Small intestine (tissue), 7 donors: ENCODE results near the gene BPI. TPM values are rescaled to one million over a fixed set of nuclear protein-coding genes. Genes with fewer than 3 reads are reported as not detected.

Experiments
- DNase-seq, 2 donors: peaks; one replicate each; pipeline versions ENCODE4 v3.0.0 to v3.0.0-alpha.2; 2013
- FAIRE-seq: peaks from 2 replicates; lab custom pipeline; 2012; peaks lifted over from hg19 to GRCh38; lab: Jason Lieb, UNC
- H3K27ac ChIP-seq, 3 donors: one replicate each; pipeline ENCODE4 v1.5.1; 2013; ENCODE audit warnings: low read length in 2 of 3, mild to moderate bottlenecking in 2 of 3, control low read depth in 1 of 3, inconsistent platforms in 1 of 3, low read depth in 1 of 3, moderate library complexity in 1 of 3
- H3K27me3 ChIP-seq, 3 donors: one replicate each; pipeline ENCODE4 v1.6.1; 2013; ENCODE audit warnings: low read length in 3 of 3, inconsistent platforms in 1 of 3; ENCODE audit not compliant: control insufficient read depth in 3 of 3, insufficient read depth in 3 of 3
- H3K36me3 ChIP-seq, 3 donors: one replicate each; pipeline ENCODE4 v1.6.1; 2013; ENCODE audit warnings: low read length in 3 of 3, inconsistent platforms in 1 of 3, low read depth in 1 of 3, mild to moderate bottlenecking in 1 of 3, moderate library complexity in 1 of 3; ENCODE audit not compliant: control insufficient read depth in 3 of 3, insufficient read depth in 2 of 3
- H3K4me1 ChIP-seq, 3 donors: one replicate each; pipeline ENCODE4 v1.6.1; 2013; ENCODE audit warnings: low read length in 2 of 3, inconsistent platforms in 1 of 3, low read depth in 1 of 3, mild to moderate bottlenecking in 1 of 3, moderate library complexity in 1 of 3; ENCODE audit not compliant: control insufficient read depth in 3 of 3, insufficient read depth in 2 of 3
- H3K4me3 ChIP-seq, 3 donors: one replicate each; pipeline ENCODE4 v1.5.1; 2013; ENCODE audit warnings: low read length in 3 of 3, control low read depth in 1 of 3, inconsistent platforms in 1 of 3, low read depth in 1 of 3, mild to moderate bottlenecking in 1 of 3, moderate library complexity in 1 of 3
- H3K9me3 ChIP-seq, 2 donors: one replicate each; pipeline ENCODE4 v1.6.1; 2013; ENCODE audit warnings: low read depth in 1 of 2, low read length in 1 of 2; ENCODE audit not compliant: control insufficient read depth in 2 of 2, insufficient read depth in 1 of 2
- WGBS, 3 donors: extraction: QIAGEN DNeasy Blood & Tissue Kit; methylation state at CpG; one replicate each; pipeline ENCODE4 v1.1.7; 2013; 5-methylcytosine and 5-hydroxymethylcytosine counted together
- polyA plus RNA-seq, 4 donors: library from polyadenylated mRNA; stranded (reverse) in 3 of 4; unstranded in 1 of 4; fragments of 200-250 nt in 3 of 4; fragments of 120-200 nt in 1 of 4; gene quantifications; one replicate each; pipeline versions ENCODE4 v1.2.1 to v1.2.3, GENCODE V29; 2013
- donor health status: healthy with polysubstance abuse.
- donor health status: control.
- donor health status: control.
- donor health status: Bipolar disorder and iron deficiency.
- donor health status: healthy.

BPI gene
- polyA plus RNA-seq, 4 donors: 0.27 TPM; not detected in 3

DNA sequence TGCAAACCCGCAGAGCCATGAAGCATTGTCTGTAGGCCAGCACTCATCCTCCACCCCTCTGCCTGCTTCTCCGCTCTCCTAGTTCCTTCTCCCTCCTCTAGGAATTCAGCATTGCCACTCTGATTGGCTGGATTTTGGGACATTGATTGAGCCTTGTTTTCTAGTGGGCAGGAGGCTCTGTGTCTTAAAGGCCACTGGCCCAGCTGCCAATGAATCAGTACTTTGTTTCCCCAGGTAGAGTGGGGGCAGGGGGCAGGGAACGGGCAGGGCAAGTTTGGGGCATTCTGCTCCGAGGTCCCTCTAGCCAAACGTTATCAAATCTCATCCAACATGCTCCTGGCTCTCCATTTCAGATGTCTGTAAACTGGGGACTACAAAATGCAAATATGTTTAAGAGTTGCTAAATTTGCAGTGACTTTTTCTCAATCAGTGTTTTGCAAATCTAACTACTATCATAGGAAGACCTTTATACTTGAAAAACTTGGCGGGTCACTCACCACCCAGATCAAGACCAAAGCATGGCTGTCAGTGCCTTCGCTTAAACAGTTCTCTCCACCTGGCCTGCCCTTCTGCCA is 10.4 kb upstream of the BPI start:
- FAIRE-seq (no peak), DNase-seq (no peak)
- H3K27me3 ChIP-seq: peaks cover 0 to 4% (median 2%) of the 10 kb centered on the region in 3 donors
- no peak overlapping the region for H3K4me3 ChIP-seq
- no peaks in the 10 kb centered on the region for H3K4me1 ChIP-seq
- H3K27ac ChIP-seq: no peak overlapping the region
- H3K36me3 ChIP-seq: no peaks in the 10 kb centered on the region
- no peaks in the 10 kb centered on the region for H3K9me3 ChIP-seq
- WGBS, 3 donors: 51 to 61% (median 56%) methylated on average over 7 of the region's 7 CpGs

DNA sequence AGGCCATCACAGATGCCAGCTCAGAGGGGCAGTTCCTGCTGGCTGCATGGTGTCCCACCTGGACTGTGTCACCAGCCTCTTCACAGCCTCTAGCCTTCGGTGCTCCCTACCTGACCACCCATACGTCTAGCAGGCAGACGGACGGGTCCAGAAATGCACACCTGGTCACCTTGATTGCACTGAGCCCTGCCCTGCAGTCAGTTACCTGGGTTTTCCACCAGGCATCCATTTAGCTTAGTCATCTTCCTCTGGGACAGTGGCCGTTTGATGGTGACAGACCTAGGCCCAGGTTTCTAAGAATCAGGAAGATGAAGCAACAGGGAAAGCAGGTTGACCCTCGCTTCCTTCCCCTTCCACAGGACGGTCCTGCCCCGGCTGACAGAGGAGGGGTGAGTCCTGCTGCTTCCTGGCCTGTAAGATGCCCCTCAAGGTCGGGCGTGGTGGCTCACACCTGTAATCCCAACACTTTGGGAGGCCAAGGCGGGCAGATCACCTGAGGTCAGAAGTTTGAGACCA is 9.8 kb upstream of the BPI start:
- FAIRE-seq: no peak
- 75 to 82% (median 79%) methylated on average over 11 of the region's 11 CpGs for WGBS, 3 donors
- DNase-seq: no peak
- H3K4me1 ChIP-seq: no peaks in the 10 kb centered on the region
- peaks cover 0 to 4% (median 2%) of the 10 kb centered on the region in 3 donors for H3K27me3 ChIP-seq
- H3K4me3 ChIP-seq: no peak overlapping the region
- H3K36me3 ChIP-seq: no peaks in the 10 kb centered on the region
- no peaks in the 10 kb centered on the region for H3K9me3 ChIP-seq
- H3K27ac ChIP-seq: no peak overlapping the region

DNA sequence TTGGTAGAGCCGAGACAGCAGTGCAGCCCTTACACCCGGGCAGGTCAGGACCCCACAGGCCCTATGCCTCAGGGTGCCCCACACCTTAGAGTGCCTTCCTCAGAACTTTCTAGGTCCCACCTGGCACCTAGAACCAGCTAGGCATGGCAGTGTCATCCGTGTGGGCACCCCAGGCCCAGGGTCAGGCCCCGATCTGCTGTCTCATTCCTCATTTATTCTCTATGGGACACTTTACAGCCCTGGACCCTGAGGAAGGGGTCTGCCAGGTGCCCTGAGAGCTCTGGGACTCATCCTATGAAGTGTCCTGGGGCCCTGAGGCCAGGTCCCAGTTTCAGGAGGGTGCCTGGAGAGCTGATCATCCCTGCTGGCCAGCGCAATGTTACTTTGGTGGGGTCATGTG is 8.1 kb upstream of the BPI start:
- no peaks in the 10 kb centered on the region for H3K4me1 ChIP-seq
- H3K36me3 ChIP-seq: no peaks in the 10 kb centered on the region
- FAIRE-seq (no peak), DNase-seq (no peak)
- WGBS, 3 donors: 86 to 91% (median 90%) methylated on average over 4 to 5 of the region's 5 CpGs
- no peak overlapping the region for H3K27ac ChIP-seq
- H3K27me3 ChIP-seq: peaks cover 0 to 4% (median 2%) of the 10 kb centered on the region in 3 donors
- no peak overlapping the region for H3K4me3 ChIP-seq
- H3K9me3 ChIP-seq: no peaks in the 10 kb centered on the region

DNA sequence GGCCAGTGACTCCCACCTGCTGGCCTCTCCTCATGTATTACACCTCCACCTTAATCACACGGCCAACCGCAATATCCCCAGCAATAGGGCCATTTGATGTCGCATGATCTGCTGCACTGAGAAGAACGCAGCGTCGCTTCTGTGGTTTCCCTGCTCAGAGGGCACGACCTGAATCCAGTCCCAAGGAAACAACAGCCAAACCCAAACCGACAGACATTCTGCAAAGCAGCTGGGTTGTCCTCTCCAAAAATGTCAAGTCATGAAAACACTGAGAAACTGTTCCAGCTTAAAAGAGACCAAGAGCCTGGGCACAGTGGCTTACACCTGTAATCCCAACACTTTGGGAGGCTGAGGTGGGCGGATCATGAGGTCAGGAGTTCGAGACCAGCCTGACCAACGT is 7.5 kb upstream of the BPI start:
- Histone ChIP-seq H3K4me3 (no peak overlapping the region), H3K27me3 (peaks cover 0 to 2% (median 0%) of the 10 kb centered on the region in 3 donors), H3K27ac (no peak overlapping the region), H3K36me3 (no peaks in the 10 kb centered on the region), H3K9me3 (no peaks in the 10 kb centered on the region), H3K4me1 (no peaks in the 10 kb centered on the region)
- DNase-seq (no peak), FAIRE-seq (no peak)
- WGBS, 3 donors: 69 to 78% (median 73%) methylated on average over 11 of the region's 11 CpGs

DNA sequence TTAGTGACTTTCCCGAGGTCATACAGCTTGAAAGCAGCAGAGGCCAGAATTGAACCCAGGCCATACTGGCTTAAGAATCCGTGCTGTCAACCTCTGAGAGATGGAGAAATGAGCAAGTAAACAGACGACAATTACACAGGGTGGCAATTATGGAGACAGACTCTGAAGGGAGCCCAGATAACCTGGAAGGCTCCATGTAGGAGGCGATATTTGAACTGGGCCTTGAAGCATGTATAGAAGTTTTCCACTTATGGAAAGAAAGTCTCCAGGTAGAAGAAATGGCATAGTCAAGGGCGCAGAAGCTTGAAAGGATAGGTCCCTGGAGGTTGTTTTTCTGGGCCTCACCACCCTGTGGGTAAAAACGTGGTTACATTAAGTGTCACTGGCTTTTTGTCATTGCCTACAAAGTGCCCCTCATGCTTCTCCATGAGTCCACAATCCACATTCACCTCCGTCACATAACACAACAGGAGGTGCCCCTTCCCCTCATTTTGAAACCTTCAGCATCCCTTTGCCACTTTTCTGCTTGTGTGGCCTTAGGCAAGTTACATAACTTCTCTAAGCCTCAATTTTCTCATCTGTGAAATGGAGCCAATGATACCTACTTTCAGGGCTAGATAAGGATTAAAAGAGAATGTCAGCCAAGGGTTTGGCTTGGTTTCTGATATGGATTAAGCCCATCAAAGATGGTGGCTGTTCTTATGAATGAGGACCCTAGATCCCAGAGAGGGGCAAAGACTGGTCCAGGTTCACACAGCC is 5.9 kb upstream of the BPI start:
- Histone ChIP-seq H3K27ac (peak overlapping the region in 2 of 3 donors; percentile 56 to 69), H3K4me3 (no peak overlapping the region), H3K36me3 (no peaks in the 10 kb centered on the region), H3K9me3 (no peaks in the 10 kb centered on the region), H3K4me1 (no peaks in the 10 kb centered on the region), H3K27me3 (peaks cover 0 to 7% (median 0%) of the 10 kb centered on the region in 3 donors)
- DNase-seq: no peak
- WGBS, 3 donors: 88 to 90% (median 90%) methylated on average over 7 of the region's 7 CpGs
- no peak for FAIRE-seq

DNA sequence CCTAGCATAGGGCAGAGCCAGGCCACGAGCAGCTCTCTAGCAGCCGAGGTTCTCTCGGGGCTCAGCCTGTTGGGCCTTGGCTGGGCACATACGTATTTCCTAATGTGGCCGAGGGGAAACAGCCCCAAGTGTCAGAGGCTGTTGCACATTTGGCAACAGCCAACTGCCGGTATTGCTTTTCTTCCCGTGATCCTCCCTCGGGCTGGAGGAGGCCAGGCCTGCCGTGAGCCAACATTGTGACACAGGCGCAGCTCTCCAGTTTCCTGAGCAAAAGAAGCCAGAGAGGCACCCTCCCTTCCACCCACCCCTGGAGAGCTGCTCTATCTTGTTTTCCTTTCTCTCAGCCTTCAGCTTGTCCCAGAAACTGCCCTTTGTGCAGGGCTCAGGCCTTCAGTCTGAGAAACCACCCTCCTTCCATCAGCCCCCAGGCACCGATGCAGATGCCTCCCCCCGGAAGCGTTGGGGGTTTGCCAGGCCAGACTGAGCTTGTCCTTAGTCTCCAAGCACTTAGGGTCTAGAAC is 5.1 kb upstream of the BPI start:
- Histone ChIP-seq H3K4me3 (no peak overlapping the region), H3K27ac (peak overlapping the region in 2 of 3 donors; percentile 56 to 69), H3K27me3 (peaks cover 0 to 7% (median 0%) of the 10 kb centered on the region in 3 donors), H3K4me1 (no peaks in the 10 kb centered on the region), H3K36me3 (no peaks in the 10 kb centered on the region), H3K9me3 (no peaks in the 10 kb centered on the region)
- WGBS, 3 donors: 41 to 66% (median 64%) methylated on average over 13 of the region's 13 CpGs
- no peak for FAIRE-seq
- DNase-seq: peak in 1 of 2 donors; percentile 6

DNA sequence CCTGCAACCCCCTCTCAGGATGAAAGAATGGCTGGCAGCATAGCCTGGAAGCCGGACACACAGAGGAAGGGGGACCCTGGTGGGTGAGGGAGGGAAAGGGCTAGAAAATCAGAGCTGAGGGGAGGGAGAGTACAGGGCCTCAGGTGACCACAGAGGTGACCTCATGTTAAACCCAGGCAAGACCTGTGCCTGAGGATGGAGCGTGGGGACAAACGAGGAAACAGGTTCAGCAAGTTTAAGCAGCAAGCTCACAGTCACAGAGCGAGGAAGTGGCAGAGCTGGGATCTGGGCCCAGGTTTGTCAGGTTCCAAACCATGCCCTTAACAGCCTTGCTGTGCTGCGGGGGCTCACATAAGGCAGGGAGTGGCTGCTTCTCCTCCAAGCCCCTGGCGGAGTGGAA is 4.0 kb upstream of the BPI start:
- Histone ChIP-seq H3K4me1 (no peaks in the 10 kb centered on the region), H3K27ac (no peak overlapping the region), H3K36me3 (no peaks in the 10 kb centered on the region), H3K9me3 (no peaks in the 10 kb centered on the region), H3K4me3 (no peak overlapping the region), H3K27me3 (peaks cover 0 to 7% (median 5%) of the 10 kb centered on the region in 3 donors)
- DNase-seq: no peak
- no peak for FAIRE-seq
- WGBS, 3 donors: 41 to 74% (median 52%) methylated on average over 6 of the region's 6 CpGs

DNA sequence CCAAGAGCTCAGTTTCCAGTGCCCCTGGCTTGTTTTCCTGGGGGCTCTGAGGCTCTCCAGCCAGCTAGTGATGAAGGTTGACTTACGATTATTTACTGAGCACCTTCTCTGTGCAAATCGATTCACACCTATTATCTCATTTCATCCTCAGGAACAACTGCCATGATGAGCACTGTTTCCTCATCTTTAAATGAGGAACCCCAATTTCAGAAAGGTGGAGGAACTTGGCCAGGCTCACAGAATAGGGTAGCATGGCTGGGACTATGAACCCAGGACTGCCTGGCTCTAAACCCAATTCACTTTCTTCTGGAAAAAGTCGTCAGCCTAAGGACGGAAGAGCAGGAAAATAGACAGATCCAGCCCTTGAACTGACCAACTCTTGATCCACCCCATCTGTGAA is 3.5 kb upstream of the BPI start:
- no peak for FAIRE-seq

More for the DNA sequence above, 3.5 kb upstream of the BPI start:
- H3K27me3 ChIP-seq: peaks cover 0 to 7% (median 6%) of the 10 kb centered on the region in 3 donors
- DNase-seq: no peak
- 70 to 83% (median 76%) methylated on average over 4 of the region's 4 CpGs for WGBS, 3 donors
- no peak overlapping the region for H3K27ac ChIP-seq
- H3K4me1 ChIP-seq: no peaks in the 10 kb centered on the region
- H3K4me3 ChIP-seq: no peak overlapping the region
- no peaks in the 10 kb centered on the region for H3K9me3 ChIP-seq
- H3K36me3 ChIP-seq: no peaks in the 10 kb centered on the region
